ENCODE measurements around the gene TNFRSF12A. TPM values are rescaled to one million over a fixed set of nuclear protein-coding genes. Genes with fewer than 3 reads are reported as not detected.
A peak's percentile ranks its signal among the peaks of the same experiment; 100 is the strongest.

The TNFRSF12A gene
- total and polyA plus RNA-seq, 10 of the 15 experiments (the other 5 are each of a cell fraction or from before 2014, with no cell fraction given), result 0.35 to 1.7 (median 1.2) TPM; not detected in 2

GRCh38 chr16:3007059-3007956 is 12.9 kb upstream of the TNFRSF12A start:
- ChIA-PET SMC1A (ENCODE audit: uncharacterized antibody, unreplicated experiment) (interaction anchor here (7.2 kb wide), 1 partner anchor 19 kb away, joined by 91 read pairs; the partner anchor contains the start of genes HCFC1R1 and THOC6), RAD21 (ENCODE audit: unreplicated experiment) (interaction anchor here (1.5 to 2.1 kb wide), 2 partner anchors 15 to 21 kb away, joined by 7 to 8 read pairs; no protein-coding TSS in a partner anchor), CTCF (interaction anchor here (0.9 to 11.3 kb wide), 2 partner anchors 19 to 52 kb away, joined by 3 to 421 read pairs; partner anchors contain the start of genes CLDN6, HCFC1R1, THOC6 and TNFRSF12A), POLR2A (interaction anchor here (0.6 to 2.1 kb wide), 4 partner anchors 12 to 25 kb away, joined by 3 to 5 read pairs (median 4); partner anchors contain the start of gene TNFRSF12A)
- in situ Hi-C loops (cut with MboI), result no loop called here
- no peaks in the 10 kb centered on the region for H3K36me3 ChIP-seq (ENCODE audit: control insufficient read depth in 2 of 2, insufficient read depth in 2 of 2, low read length in 1 of 2)
- peaks cover 17% of the 10 kb centered on the region for H3K4me1 ChIP-seq (ENCODE audit: control insufficient read depth, insufficient read depth, low read length)
- peak; percentile 41 for FAIRE-seq
- BruUV-seq (replicated peaks), result no TSS peak
- H3K27ac ChIP-seq (ENCODE audit: control insufficient read depth, insufficient read depth), result no peak overlapping the region
- H3K27me3 ChIP-seq (replicated peaks in 1 of 2; ENCODE audit: control insufficient read depth in 2 of 2, insufficient read depth in 2 of 2, low read length in 1 of 2), result peaks cover 0 to 17% of the 10 kb centered on the region in 2 experiments
- WGBS (ENCODE audit: insufficient coverage, insufficient replicate concordance, low lambda C conversion rate, missing lambda C conversion rate), result 28% methylated on average over 13 of the region's 13 CpGs
- no peaks in the 10 kb centered on the region for H4K20me1 ChIP-seq (ENCODE audit: control insufficient read depth, insufficient read depth)
- H2AFZ ChIP-seq (ENCODE audit: control insufficient read depth, low read depth, low read length), result no peak overlapping the region; the same call in 1 of the 2 replicates
- H3K4me3 ChIP-seq, result no peak overlapping the region
- no peak for ATAC-seq
- peak overlapping the region; percentile 26; the same call in 1 of the 2 replicates for H3K4me2 ChIP-seq (ENCODE audit: control insufficient read depth, insufficient read depth)
- intact Hi-C loops (cut with micrococcal nuclease; ENCODE audit: unreplicated experiment), result no loop called here
- no peaks in the 10 kb centered on the region for H3K79me2 ChIP-seq (ENCODE audit: control insufficient read depth, insufficient read depth, low read length)
- H3K9me3 ChIP-seq (replicated peaks; ENCODE audit: control insufficient read depth, insufficient read depth, low read length), result no peaks in the 10 kb centered on the region
- DNase-seq (ENCODE audit: low read depth, low spot score), result no peak
- H3K9ac ChIP-seq (ENCODE audit: control insufficient read depth, insufficient read depth, low read length), result no peak overlapping the region
- TF ChIP-seq ZBTB40 (IDR thresholded peaks at IDR 0.05; ENCODE audit: borderline replicate concordance) (peak; percentile 67; the same call in 1 of the 2 replicates), KLF5 (IDR thresholded peaks at IDR 0.05; ENCODE audit: partially characterized antibody) (no peak)
